ENCODE results near the gene MYO18B.
"Not testable (repeated sequence)": the region's sequence is repeated elsewhere in the genome, so short reads cannot be mapped to it uniquely, and the experiment has no call there.

MYO18B gene

GRCh38 chr22:25959818-25960774 lies 218.1 kb downstream of the MYO18B start:
- no peak for DNase-seq

- no peak for DNase-seq
These were observed 219.7 kb downstream of the MYO18B start for GRCh38 chr22:25961699-25962098.

GRCh38 chr22:25962711-25963110 lies 220.7 kb downstream of the MYO18B start:
- DNase-seq = no peak

DNA sequence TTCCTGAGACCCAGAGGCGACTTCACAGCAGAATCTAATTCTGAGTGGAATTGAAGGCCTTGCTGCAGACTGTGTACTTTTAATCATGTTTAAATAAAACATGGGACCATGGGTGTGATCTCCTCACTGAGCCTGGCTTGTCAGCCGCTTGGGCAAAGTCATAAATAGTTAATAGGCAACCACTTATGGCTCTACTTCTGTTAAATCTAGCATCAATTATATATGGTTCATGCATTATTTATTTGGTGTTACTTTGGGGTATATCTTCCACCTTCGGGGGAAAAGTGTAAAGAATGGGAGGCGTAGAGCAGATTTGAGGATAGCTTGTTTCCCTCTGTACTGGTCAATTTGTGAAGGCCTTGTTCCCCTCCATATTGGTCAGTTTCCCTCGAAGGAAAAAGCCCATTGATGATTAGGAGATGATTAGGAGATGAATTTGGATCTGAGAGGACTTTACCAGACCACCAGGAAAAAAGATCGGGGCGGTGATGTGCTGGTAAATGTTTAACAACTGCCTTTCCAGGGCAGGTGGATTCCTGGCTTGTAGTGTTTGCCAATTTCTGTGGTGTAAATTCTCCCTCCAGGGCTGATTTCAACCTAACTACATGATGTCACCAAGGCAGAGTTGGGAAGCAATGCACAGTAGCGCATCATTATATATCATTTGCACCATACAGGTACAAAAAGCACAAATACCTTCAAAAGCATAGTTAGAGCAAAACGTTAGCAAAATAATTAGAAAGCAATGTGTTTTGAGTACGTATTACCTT lies 223.2 kb downstream of the MYO18B start:
- DNase-seq = no peak

- DNase-seq = no peak
These were observed 224.5 kb downstream of the MYO18B start for GRCh38 chr22:25966448-25966913.

GRCh38 chr22:25969286-25969685 lies 227.3 kb downstream of the MYO18B start:
- no peak for DNase-seq

DNA sequence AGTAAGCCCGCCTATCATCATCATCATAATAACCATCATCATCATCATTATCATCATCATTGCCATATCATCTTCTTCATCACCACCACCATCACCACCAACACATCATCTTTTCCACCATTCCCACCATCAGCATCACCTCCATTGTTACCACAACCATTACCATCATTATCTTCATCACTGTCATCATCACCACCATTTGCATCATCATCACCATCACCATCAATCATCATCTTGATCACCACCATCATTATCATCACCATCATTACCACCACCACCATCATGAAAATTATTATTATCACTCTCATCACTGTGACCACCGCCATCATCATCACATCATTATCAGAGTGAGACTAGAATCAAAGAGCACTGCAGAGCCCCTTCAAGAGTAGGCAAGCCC lies 227.9 kb downstream of the MYO18B start:
- DNase-seq = no peak

GRCh38 chr22:25970374-25970911 lies 228.5 kb downstream of the MYO18B start:
- DNase-seq = no peak

DNA sequence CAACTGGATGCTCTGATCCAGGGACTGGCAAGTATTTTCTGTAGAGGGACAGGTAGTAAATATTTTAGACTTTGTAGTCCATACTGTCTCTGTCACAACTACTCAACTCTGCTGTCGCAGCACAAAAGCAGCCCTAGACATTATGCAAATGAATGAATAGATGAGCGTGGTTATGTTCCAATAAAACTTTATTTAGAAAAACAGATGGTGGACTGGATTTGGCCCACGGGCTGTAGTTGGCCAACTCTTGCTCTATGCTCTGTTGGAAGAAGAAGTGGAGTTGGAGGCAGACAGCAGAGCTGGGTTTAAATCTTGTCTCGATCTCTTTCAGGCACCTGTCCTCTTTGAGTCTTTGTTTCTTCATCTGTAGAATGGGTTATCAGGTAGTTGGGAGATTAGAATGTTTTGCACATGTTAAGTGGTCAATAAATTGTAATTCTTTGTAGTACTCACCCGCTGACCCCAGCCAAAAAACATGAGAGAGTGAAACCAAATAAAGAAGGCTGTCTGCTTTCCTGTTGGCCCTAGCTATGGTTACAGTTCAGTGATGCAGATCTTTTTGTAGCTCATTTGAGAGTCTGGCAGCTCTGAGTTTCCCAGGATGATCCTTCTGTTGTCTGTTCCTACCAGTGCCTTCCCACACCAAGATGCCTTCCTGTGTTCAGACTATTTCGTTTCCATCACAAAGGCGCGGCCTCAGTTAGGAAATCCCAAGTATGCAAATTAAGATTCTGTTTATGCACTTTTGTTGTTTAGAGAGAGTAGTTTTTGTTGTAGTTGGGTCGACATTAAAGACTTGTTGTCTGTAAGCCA lies 229.2 kb downstream of the MYO18B start:
- no peak for DNase-seq

DNA sequence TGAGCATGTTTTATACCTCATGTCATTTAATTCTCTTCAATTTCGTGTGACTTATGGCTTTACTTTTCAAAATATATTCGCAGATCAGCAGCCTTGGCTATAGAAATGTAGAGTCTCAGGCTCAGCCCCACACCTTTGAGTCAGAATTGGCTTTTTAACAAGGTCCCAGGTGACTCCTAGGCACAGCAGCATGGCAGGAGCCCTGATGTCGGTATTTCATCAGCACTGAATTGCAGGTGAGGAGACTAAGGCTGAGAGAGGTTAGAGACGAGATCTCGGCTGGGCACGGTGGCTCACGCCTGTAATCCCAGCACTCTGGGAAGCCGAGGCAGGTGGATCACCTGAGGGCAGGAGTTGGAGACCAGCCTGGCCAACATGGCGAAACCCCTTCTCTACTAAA lies 230.4 kb downstream of the MYO18B start:
- DNase-seq = no peak

DNA sequence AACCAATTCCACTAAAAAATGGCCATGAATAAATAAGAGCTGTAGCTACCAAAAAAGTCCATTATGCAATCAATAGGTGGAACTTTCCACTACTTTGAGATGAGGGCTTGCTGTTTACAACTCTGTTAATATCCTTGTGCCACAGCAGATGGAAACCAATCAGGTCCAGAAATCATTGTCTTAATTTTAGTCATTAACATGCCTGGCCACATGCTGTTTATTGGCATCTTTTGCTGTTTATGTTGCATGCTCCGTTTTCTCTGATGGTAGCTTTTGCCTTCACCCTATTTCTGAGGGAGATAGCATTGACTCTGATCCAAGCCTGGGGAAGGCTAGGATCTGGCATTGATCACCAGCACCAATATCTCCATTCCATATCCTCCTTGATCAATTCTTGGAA lies 234.4 kb downstream of the MYO18B start:
- DNase-seq = no peak

- DNase-seq = no peak
These were observed 238.0 kb downstream of the MYO18B start for GRCh38 chr22:25979968-25980367.

DNA sequence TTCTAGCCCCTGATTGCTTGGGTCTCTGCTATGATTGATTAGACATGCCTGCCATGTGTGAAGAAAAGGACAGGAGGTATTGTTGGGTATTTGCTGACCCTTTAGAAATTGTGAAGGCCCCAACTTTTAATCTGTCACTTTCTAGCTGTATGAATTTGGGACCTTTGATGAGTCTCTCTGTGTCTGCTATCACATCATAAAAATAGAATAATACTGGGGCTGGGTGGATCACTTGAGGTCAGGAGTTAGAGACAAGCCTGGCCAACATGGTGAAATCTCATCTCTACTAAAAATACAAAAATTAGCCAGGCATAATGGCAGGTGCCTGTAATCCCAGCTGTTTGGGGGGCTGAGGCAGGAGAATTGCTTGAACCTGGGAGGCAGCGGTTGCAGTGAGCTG lies 242.9 kb downstream of the MYO18B start:
- not testable (repeated sequence) for DNase-seq

GRCh38 chr22:25987948-25988347 lies 246.0 kb downstream of the MYO18B start:
- DNase-seq = no peak

- DNase-seq = no peak
These were observed 249.0 kb downstream of the MYO18B start for GRCh38 chr22:25990940-25991339.

DNA sequence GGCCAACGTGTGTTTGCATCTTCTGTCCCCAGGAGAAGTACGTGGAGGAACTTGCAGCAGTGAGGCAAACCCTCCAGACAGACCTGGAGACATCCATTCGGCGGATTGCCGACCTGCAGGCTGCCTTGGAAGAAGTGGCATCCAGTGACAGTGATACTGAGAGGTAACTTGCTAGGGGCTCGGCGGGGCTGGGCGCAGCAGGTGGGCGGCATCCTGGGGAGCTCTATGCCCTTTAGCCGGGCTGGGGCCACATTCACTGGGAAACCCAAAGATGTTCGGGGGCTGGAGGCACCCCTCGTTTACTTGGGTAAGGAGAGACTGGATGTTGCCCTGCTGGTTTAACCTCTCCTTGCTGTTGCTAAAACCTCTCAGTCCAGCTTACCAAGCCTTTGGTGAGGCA lies 250.3 kb downstream of the MYO18B start:
- no peak for DNase-seq

DNA sequence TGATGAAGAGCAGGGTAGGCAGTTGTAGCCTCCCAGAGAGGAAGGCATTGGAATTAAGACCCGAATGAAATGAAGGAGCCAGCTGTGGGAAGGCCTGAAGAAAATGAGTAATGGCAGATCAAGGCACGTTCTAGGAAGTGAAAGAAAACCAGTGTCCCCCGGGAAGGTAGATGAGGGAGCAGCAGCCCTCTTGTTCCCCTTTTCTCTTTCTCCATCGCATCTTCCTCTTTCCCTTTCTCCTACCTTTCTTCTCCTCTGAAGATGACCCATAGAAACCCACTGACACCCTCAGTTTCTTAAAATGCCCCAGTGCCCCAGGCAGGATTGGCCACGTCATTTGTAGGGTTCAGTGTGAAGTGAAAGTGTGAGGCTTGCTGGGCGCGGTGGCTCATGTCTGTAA lies 254.7 kb downstream of the MYO18B start:
- DNase-seq = no peak

DNA sequence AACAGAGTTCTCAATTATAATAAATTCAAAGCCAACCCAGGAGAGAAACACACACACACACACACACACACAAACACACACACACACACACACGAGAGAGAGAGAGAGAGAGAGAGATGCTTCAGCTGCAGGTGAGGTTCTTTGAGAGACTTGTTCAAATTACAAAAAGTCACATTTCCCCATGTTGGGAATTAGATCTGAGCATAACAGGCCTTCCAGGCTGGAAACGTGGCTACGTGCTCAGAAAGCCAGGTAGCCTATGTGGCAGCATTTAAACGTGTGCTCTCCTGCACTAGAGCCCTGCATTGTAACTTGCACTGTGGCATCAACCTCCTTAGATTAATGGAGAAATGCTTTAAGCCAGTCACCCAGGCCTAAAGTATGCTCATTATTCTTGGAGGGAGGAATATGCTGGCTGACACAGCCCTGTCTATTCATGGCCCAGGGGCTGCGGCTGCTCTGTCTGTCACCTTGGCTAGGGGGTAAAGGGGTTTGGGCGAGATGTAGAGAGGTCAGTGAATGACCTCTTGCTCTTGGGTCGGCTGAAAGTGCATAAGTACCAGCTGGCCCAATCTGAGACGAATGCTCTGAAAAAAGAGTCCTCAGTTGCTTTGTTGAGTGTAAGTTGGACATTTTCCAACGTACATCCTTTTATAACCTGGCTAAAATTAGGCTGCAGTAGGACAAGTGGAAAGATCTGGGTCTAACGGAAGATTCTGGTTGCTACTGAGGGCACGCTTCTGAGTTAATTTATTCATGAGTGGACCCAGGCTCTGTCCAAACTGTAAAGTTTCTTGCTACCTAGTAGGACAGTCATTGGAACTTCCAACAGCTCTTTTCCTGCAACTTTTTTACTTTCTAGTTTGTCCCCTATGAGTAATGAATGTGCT lies 256.1 kb downstream of the MYO18B start:
- no peak for DNase-seq

GRCh38 chr22:26002456-26002855 lies 260.5 kb downstream of the MYO18B start:
- DNase-seq = no peak

DNA sequence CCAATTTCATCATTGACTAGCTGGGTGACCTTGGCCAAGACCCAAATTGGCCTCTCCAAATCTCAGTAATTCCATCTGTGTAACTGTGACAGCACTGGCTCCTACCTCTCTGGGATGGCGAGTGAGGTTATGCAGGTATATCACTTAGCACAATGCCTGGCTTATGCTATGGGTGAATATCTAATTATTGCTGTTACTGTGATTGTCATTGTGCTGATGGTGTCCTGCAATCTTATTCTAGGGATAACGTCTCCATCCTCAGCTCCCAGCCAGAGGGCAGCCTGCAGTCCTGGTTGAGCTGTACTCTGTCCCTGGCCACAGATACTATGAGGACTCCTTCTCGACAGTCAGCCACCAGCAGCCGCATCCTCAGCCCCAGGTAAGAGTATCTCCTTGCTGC lies 262.5 kb downstream of the MYO18B start:
- DNase-seq = no peak

DNA sequence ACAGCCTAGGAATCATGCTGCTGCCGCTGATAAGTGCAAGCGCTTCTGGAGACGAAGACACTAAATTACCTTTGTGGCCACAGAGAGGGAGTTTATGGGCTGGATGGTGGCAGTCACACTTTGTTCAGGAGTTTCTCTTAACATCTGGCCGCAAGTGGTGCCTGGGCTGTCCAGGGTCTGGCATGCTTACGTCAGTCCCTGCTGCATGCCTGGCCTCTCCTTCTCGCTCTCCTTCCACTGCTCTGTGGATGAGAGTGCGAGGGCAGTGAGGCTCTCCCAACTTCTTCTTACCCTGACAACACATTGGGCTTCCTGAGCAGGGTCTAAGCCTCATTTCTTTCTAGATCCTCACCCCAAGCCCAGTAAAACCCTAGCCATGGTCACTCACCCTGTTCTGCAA lies 266.6 kb downstream of the MYO18B start:
- DNase-seq = no peak

DNA sequence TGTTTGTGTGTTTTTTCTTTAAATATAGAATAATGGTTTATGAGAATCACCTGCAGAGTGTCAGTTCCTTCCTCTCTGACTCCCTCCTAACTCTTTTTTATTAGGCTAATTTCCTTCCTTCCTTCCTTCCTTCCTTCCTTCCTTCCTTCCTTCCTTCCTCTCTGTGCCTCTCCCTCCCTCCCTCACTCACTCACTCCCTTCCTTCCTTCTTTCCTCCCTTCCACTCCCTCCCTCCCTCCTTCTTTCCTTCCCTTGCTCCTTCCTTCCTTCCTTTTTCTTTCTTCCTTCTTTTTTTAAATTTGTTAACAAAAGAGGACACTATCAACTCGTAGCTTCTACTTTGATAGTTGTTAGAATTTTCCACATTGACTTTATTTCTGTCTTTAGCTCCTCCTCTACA lies 274.9 kb downstream of the MYO18B start:
- DNase-seq = no peak

Data from activated CD4-positive, alpha-beta T cell treated with anti-CD3 and anti-CD28 coated beads, Interleukin-2, amount 50 U/mL, for 1 hour (primary cell).